Aorta (tissue), 5 donors: ENCODE measurements around the gene MIP. TPM values are rescaled to one million over a fixed set of nuclear protein-coding genes. Genes with fewer than 3 reads are reported as not detected.
"Not testable (repeated sequence)": the region's sequence is repeated elsewhere in the genome, so short reads cannot be mapped to it uniquely, and the experiment has no call there.

Experiments
- ATAC-seq: fragments of 200-7000 bp; cut with Tn5 transposase; one replicate; pipeline ENCODE4 v1.9.1; 2022; ENCODE audit warnings: moderate library complexity; ENCODE audit not compliant: low FRiP score
- DNase-seq, 2 donors: peaks; one replicate each; pipeline ENCODE4 v3.0.0-alpha.2; 2020
- H3K27ac ChIP-seq, 2 donors: one replicate each; pipeline ENCODE4 v1.5.1; 2013; ENCODE audit warnings: low read length in 2 of 2, mild to moderate bottlenecking in 2 of 2, moderate library complexity in 2 of 2, control low read depth in 1 of 2, inconsistent platforms in 1 of 2, low read depth in 1 of 2
- H3K27me3 ChIP-seq, 2 donors: one replicate each; pipeline ENCODE4 v1.6.1; 2013; ENCODE audit warnings: control low read depth in 1 of 2, low read length in 1 of 2, mild to moderate bottlenecking in 1 of 2, moderate library complexity in 1 of 2; ENCODE audit not compliant: insufficient read depth in 2 of 2, control insufficient read depth in 1 of 2
- H3K36me3 ChIP-seq, 2 donors: one replicate each; pipeline ENCODE4 v1.6.1; 2013; ENCODE audit warnings: control low read depth in 1 of 2, low read length in 1 of 2, mild to moderate bottlenecking in 1 of 2; ENCODE audit not compliant: insufficient read depth in 2 of 2, control insufficient read depth in 1 of 2
- H3K4me1 ChIP-seq, 2 donors: one replicate each; pipeline ENCODE4 v1.6.1; 2013; ENCODE audit warnings: low read length in 2 of 2, control low read depth in 1 of 2, mild to moderate bottlenecking in 1 of 2, moderate library complexity in 1 of 2; ENCODE audit not compliant: insufficient read depth in 2 of 2, control insufficient read depth in 1 of 2
- H3K4me3 ChIP-seq, 2 donors: one replicate each; pipeline ENCODE4 v1.5.1; 2013; ENCODE audit warnings: low read length in 2 of 2, control low read depth in 1 of 2, mild to moderate bottlenecking in 1 of 2
- H3K9me3 ChIP-seq: one replicate; pipeline ENCODE4 v1.6.1; 2013; ENCODE audit warnings: mild to moderate bottlenecking, low read length; ENCODE audit not compliant: control insufficient read depth
- WGBS, 2 donors: extraction: QIAGEN DNeasy Blood & Tissue Kit; methylation state at CpG; one replicate each; pipeline ENCODE4 v1.1.7; 2013; 5-methylcytosine and 5-hydroxymethylcytosine counted together
- intact Hi-C, 2 donors: fragments of 100-400 bp; cut with DNase I; formaldehyde crosslinking; loops; one replicate each; pipeline versions ENCODE4 v1.14.2 to v1.15.0; 2022
- polyA plus RNA-seq, 2 donors: library from polyadenylated mRNA; stranded (reverse); fragments of 200-250 nt; gene quantifications; one replicate each; pipeline ENCODE4 v1.2.3, GENCODE V29; 2013
- total RNA-seq, 2 donors: library from RNA; stranded (reverse); fragmentation: NEBNext Ultra II Directional; extraction: Animal tissue kit (Norgen Biotek cat#: 25700); gene quantifications; one replicate each; pipeline ENCODE4 v1.2.1, GENCODE V29; 2021
- donor health status: healthy with polysubstance abuse.
- donor health status: Bipolar disorder and iron deficiency.
- donor health status: DM: no; HTN: no; CAD: no.
- donor health status: DM: no; HTN: no; CAD: no.
- donor health status: DM: yes; HTN: yes; CAD: no.

Gene MIP
- total and polyA plus RNA-seq, 4 donors, result not detected

- H3K27me3 ChIP-seq, intact Hi-C loops, DNase-seq: not testable (repeated sequence)
Observed at GRCh38 chr12:56401612-56402011, 52.8 kb downstream of the MIP start.

GRCh38 chr12:56401125-56401524 lies 53.3 kb downstream of the MIP start:
- H3K4me1 ChIP-seq, DNase-seq, H3K36me3 ChIP-seq, H3K27me3 ChIP-seq, H3K27ac ChIP-seq, H3K4me3 ChIP-seq, ATAC-seq, H3K9me3 ChIP-seq, intact Hi-C loops: not testable (repeated sequence)
- 78 to 88% methylated on average over 1 of the region's 3 CpGs for WGBS, 2 donors

More at GRCh38 chr12:56401612-56402011, 52.8 kb downstream of the MIP start:
- H3K9me3 ChIP-seq, H3K27ac ChIP-seq, H3K4me1 ChIP-seq, H3K36me3 ChIP-seq, ATAC-seq, H3K4me3 ChIP-seq: not testable (repeated sequence)

Other genes starting within 250 kb of the MIP start
- gene RNF41, start 232.7 kb downstream of the MIP start, total RNA-seq, result 10 to 100 TPM; 50.9 to 61.4 TPM
- 10 to 100 TPM; 32.9 to 39.3 TPM for gene RNF41, start 232.7 kb downstream of the MIP start, polyA plus RNA-seq
- 10 to 100 TPM; 18.6 to 19.7 TPM for gene NABP2, start 230.3 kb downstream of the MIP start, total RNA-seq
- 10 to 100 TPM; 25.7 to 28.6 TPM for gene NABP2, start 230.3 kb downstream of the MIP start, polyA plus RNA-seq
- gene SLC39A5, start 224.6 kb downstream of the MIP start, total RNA-seq, result not detected
- 10 to 100 TPM in 1 of 2 donors, 1 to 10 TPM in 1; 1.1 to 21.4 TPM for gene SLC39A5, start 224.6 kb downstream of the MIP start, polyA plus RNA-seq
- 10 to 100 TPM; 30.5 to 37.9 TPM for gene ANKRD52, start 196.3 kb downstream of the MIP start, total RNA-seq
- 1 to 10 TPM; 4.4 to 9.3 TPM for gene ANKRD52, start 196.3 kb downstream of the MIP start, polyA plus RNA-seq
- gene COQ10A, start 187.7 kb downstream of the MIP start, total RNA-seq, result 10 to 100 TPM; 11.1 to 11.2 TPM
- gene COQ10A, start 187.7 kb downstream of the MIP start, polyA plus RNA-seq, result 10 to 100 TPM; 11.9 to 18.9 TPM
- gene CS, start 154.3 kb downstream of the MIP start, total RNA-seq, result 100 to 1,000 TPM; 103 to 104 TPM
- 10 to 100 TPM; 49.5 to 56.3 TPM for gene CS, start 154.3 kb downstream of the MIP start, polyA plus RNA-seq
- 10 to 100 TPM; 72.2 to 92.0 TPM for gene CNPY2, start 138.7 kb downstream of the MIP start, total RNA-seq
- gene CNPY2, start 138.7 kb downstream of the MIP start, polyA plus RNA-seq, result 100 to 1,000 TPM in 1 of 2 donors, 10 to 100 TPM in 1; 96.2 to 149 TPM
- 10 to 100 TPM; 40.1 to 83.5 TPM for gene PAN2, start 120.7 kb downstream of the MIP start, total RNA-seq
- gene PAN2, start 120.7 kb downstream of the MIP start, polyA plus RNA-seq, result 10 to 100 TPM in 1 of 2 donors, 1 to 10 TPM in 1; 6.1 to 73.2 TPM
- gene IL23A, start 115.8 kb downstream of the MIP start, total RNA-seq, result under 1 TPM in 1 of 2 donors, not detected in 1; 0.52 TPM
- not detected for gene IL23A, start 115.8 kb downstream of the MIP start, polyA plus RNA-seq
- gene STAT2, start 94.5 kb downstream of the MIP start, total RNA-seq, result 100 to 1,000 TPM; 129 to 191 TPM
- 100 to 1,000 TPM in 1 of 2 donors, 10 to 100 TPM in 1; 20.0 to 111 TPM for gene STAT2, start 94.5 kb downstream of the MIP start, polyA plus RNA-seq
- not detected for gene APOF, start 91.8 kb downstream of the MIP start, total RNA-seq
- under 1 TPM in 1 of 2 donors, not detected in 1; 0.50 TPM for gene APOF, start 91.8 kb downstream of the MIP start, polyA plus RNA-seq
- gene TIMELESS, start 5.2 kb downstream of the MIP start, total RNA-seq, result 1 to 10 TPM; 4.0 to 5.9 TPM
- gene TIMELESS, start 5.2 kb downstream of the MIP start, polyA plus RNA-seq, result 1 to 10 TPM; 1.8 to 4.6 TPM
- gene SPRYD4, start 13.9 kb upstream of the MIP start, total RNA-seq, result 1 to 10 TPM; 2.1 to 3.6 TPM
- gene SPRYD4, start 13.9 kb upstream of the MIP start, polyA plus RNA-seq, result 1 to 10 TPM; 1.6 to 1.8 TPM
- gene GLS2, start 33.5 kb upstream of the MIP start, total RNA-seq, result 1 to 10 TPM in 1 of 2 donors, under 1 TPM in 1; 0.58 to 1.5 TPM
- gene GLS2, start 33.5 kb upstream of the MIP start, polyA plus RNA-seq, result 1 to 10 TPM; 1.0 to 1.4 TPM
- gene RBMS2, start 67.2 kb upstream of the MIP start, total RNA-seq, result 10 to 100 TPM; 67.4 to 72.0 TPM
- 10 to 100 TPM; 12.5 to 18.2 TPM for gene RBMS2, start 67.2 kb upstream of the MIP start, polyA plus RNA-seq
- gene BAZ2A, start 175.7 kb upstream of the MIP start, total RNA-seq, result 100 to 1,000 TPM in 1 of 2 donors, 10 to 100 TPM in 1; 89.3 to 130 TPM
- gene BAZ2A, start 175.7 kb upstream of the MIP start, polyA plus RNA-seq, result 10 to 100 TPM; 15.2 to 35.2 TPM
- gene ATP5F1B, start 191.3 kb upstream of the MIP start, total RNA-seq, result 100 to 1,000 TPM; 216 to 262 TPM
- gene ATP5F1B, start 191.3 kb upstream of the MIP start, polyA plus RNA-seq, result 100 to 1,000 TPM; 289 to 327 TPM
- gene PTGES3, start 233.6 kb upstream of the MIP start, total RNA-seq, result 100 to 1,000 TPM; 148 to 153 TPM
- 100 to 1,000 TPM; 142 to 221 TPM for gene PTGES3, start 233.6 kb upstream of the MIP start, polyA plus RNA-seq